ENCODE results near the gene XPO6. TPM values are rescaled to one million over a fixed set of nuclear protein-coding genes. Genes with fewer than 3 reads are reported as not detected.
"Not testable (repeated sequence)": the region's sequence is repeated elsewhere in the genome, so short reads cannot be mapped to it uniquely, and the experiment has no call there.

Gene XPO6
- total RNA-seq, 2 experiments from 2014 or later, result 130 to 167 TPM

DNA sequence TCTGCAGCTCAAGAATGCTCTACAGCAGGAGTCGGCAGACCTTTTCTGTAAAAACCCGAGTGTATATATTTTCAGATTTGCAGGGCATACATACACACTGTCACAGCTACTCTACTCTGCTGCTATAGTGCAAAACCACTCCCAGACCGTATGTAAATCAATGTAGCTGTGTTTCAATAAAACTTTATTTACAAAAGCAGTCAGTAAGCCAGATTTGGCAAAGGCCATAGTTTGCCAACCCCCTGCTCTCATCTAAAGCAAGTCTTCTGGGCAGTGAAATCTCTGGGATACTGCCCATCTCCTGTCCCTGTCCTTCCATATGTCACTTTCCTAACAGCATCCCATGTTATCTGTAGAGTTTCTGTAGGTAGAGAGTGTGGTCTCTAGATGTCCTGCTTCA lies 91.0 kb downstream of the XPO6 start:
- intact Hi-C loops (cut with micrococcal nuclease; ENCODE audit: unreplicated experiment), result no loop called here
- no peaks in the 10 kb centered on the region for H3K4me1 ChIP-seq (ENCODE audit: insufficient read depth, low read length, poor library complexity, severe bottlenecking)
- CTCF ChIA-PET (ENCODE audit: unreplicated experiment), result no interaction called here
- no peak overlapping the region for H2AFZ ChIP-seq (ENCODE audit: low read length)
- no peak for TF ChIP-seq CTCF (conservative IDR thresholded peaks at IDR 0.05; ENCODE audit: low read length)
- TF ChIP-seq EZH2phosphoT487 (IDR thresholded peaks at IDR 0.05; ENCODE audit: borderline replicate concordance, low read depth, low read length), result no peak
- DNase-seq (ENCODE audit: low spot score), result no peak
- no peaks in the 10 kb centered on the region for H4K20me1 ChIP-seq (ENCODE audit: insufficient read depth, low read length)
- H3K79me2 ChIP-seq (ENCODE audit: insufficient read depth, low read depth, low read length), result no peaks in the 10 kb centered on the region
- no peak overlapping the region for H3K4me3 ChIP-seq (ENCODE audit: low read depth, low read length, poor library complexity, severe bottlenecking)
- peaks cover 98% of the 10 kb centered on the region for H3K36me3 ChIP-seq (ENCODE audit: insufficient read depth, low read length)
- H3K9me2 ChIP-seq (ENCODE audit: insufficient read depth, low read length), result no peaks in the 10 kb centered on the region
- no peak overlapping the region for H3K4me2 ChIP-seq (ENCODE audit: low read length)
- no peak overlapping the region for H3K27ac ChIP-seq (ENCODE audit: low read depth, low read length, poor library complexity, severe bottlenecking)
- POLR2A ChIA-PET, result no interaction called here
- H3K9me3 ChIP-seq (ENCODE audit: low read length), result no peaks in the 10 kb centered on the region
- BruUV-seq (replicated peaks), result no TSS peak

GRCh38 chr16:28118637-28119036 lies 93.1 kb downstream of the XPO6 start:
- no peaks in the 10 kb centered on the region for H3K9me3 ChIP-seq (ENCODE audit: low read length)
- H3K27ac ChIP-seq (ENCODE audit: low read depth, low read length, poor library complexity, severe bottlenecking), result no peak overlapping the region
- ChIA-PET CTCF (ENCODE audit: unreplicated experiment) (no interaction called here), POLR2A (no interaction called here)
- no peak for TF ChIP-seq CTCF (conservative IDR thresholded peaks at IDR 0.05; ENCODE audit: low read length)
- TF ChIP-seq EZH2phosphoT487 (IDR thresholded peaks at IDR 0.05; ENCODE audit: borderline replicate concordance, low read depth, low read length), result no peak
- no peaks in the 10 kb centered on the region for H3K79me2 ChIP-seq (ENCODE audit: insufficient read depth, low read depth, low read length)
- H3K36me3 ChIP-seq (ENCODE audit: insufficient read depth, low read length), result peaks cover 98% of the 10 kb centered on the region
- no peaks in the 10 kb centered on the region for H4K20me1 ChIP-seq (ENCODE audit: insufficient read depth, low read length)
- H3K4me1 ChIP-seq (ENCODE audit: insufficient read depth, low read length, poor library complexity, severe bottlenecking), result no peaks in the 10 kb centered on the region
- intact Hi-C loops (cut with micrococcal nuclease; ENCODE audit: unreplicated experiment), result no loop called here
- no peak overlapping the region for H3K4me2 ChIP-seq (ENCODE audit: low read length)
- no peak overlapping the region for H2AFZ ChIP-seq (ENCODE audit: low read length)
- no peak overlapping the region for H3K4me3 ChIP-seq (ENCODE audit: low read depth, low read length, poor library complexity, severe bottlenecking)
- DNase-seq (ENCODE audit: low spot score), result no peak
- no peaks in the 10 kb centered on the region for H3K9me2 ChIP-seq (ENCODE audit: insufficient read depth, low read length)
- BruUV-seq (replicated peaks), result no TSS peak

GRCh38 chr16:28117168-28117565 lies 94.6 kb downstream of the XPO6 start:
- H2AFZ ChIP-seq (ENCODE audit: low read length), result no peak overlapping the region
- intact Hi-C loops (cut with micrococcal nuclease; ENCODE audit: unreplicated experiment), result no loop called here
- peaks cover 98% of the 10 kb centered on the region for H3K36me3 ChIP-seq (ENCODE audit: insufficient read depth, low read length)
- ChIA-PET CTCF (ENCODE audit: unreplicated experiment) (no interaction called here), POLR2A (no interaction called here)
- BruUV-seq (replicated peaks), result no TSS peak
- no peak overlapping the region for H3K4me2 ChIP-seq (ENCODE audit: low read length)
- no peak overlapping the region for H3K27ac ChIP-seq (ENCODE audit: low read depth, low read length, poor library complexity, severe bottlenecking)
- no peaks in the 10 kb centered on the region for H4K20me1 ChIP-seq (ENCODE audit: insufficient read depth, low read length)
- H3K9me2 ChIP-seq (ENCODE audit: insufficient read depth, low read length), result no peaks in the 10 kb centered on the region
- no peak for DNase-seq (ENCODE audit: low spot score)
- no peak overlapping the region for H3K4me3 ChIP-seq (ENCODE audit: low read depth, low read length, poor library complexity, severe bottlenecking)
- no peaks in the 10 kb centered on the region for H3K9me3 ChIP-seq (ENCODE audit: low read length)
- H3K4me1 ChIP-seq (ENCODE audit: insufficient read depth, low read length, poor library complexity, severe bottlenecking), result no peaks in the 10 kb centered on the region
- TF ChIP-seq EZH2phosphoT487 (IDR thresholded peaks at IDR 0.05; ENCODE audit: borderline replicate concordance, low read depth, low read length), result no peak
- H3K79me2 ChIP-seq (ENCODE audit: insufficient read depth, low read depth, low read length), result no peaks in the 10 kb centered on the region

- H3K4me1 ChIP-seq (ENCODE audit: insufficient read depth, low read length, poor library complexity, severe bottlenecking); H3K9me3 ChIP-seq (ENCODE audit: low read length); H3K4me3 ChIP-seq (ENCODE audit: low read depth, low read length, poor library complexity, severe bottlenecking); H3K4me2 ChIP-seq (ENCODE audit: low read length); H3K27ac ChIP-seq (ENCODE audit: low read depth, low read length, poor library complexity, severe bottlenecking); CTCF ChIA-PET (ENCODE audit: unreplicated experiment); DNase-seq (ENCODE audit: low spot score); BruUV-seq (replicated peaks); H4K20me1 ChIP-seq (ENCODE audit: insufficient read depth, low read length); H2AFZ ChIP-seq (ENCODE audit: low read length); H3K9me2 ChIP-seq (ENCODE audit: insufficient read depth, low read length); POLR2A ChIA-PET; H3K79me2 ChIP-seq (ENCODE audit: insufficient read depth, low read depth, low read length); intact Hi-C loops (cut with micrococcal nuclease; ENCODE audit: unreplicated experiment): not testable (repeated sequence)
- H3K36me3 ChIP-seq (ENCODE audit: insufficient read depth, low read length), result peaks cover 98% of the 10 kb centered on the region
Measured at GRCh38 chr16:28115866-28116265, 95.9 kb downstream of the XPO6 start.
